ENCODE data around the gene WHAMM.

Gene WHAMM

GRCh38 chr15:82771789-82772607 is 37.4 kb upstream of the WHAMM start:
- no peak for TF ChIP-seq CTCF (IDR thresholded peaks at IDR 0.05; ENCODE audit: low read depth, low read length)
- no peak for DNase-seq (ENCODE audit: extremely low read depth, low read depth)

- TF ChIP-seq CTCF (IDR thresholded peaks at IDR 0.05; ENCODE audit: low read depth, low read length): no peak
- DNase-seq (ENCODE audit: extremely low read depth, low read depth): no peak
Measured at GRCh38 chr15:82774496-82774895, 34.9 kb upstream of the WHAMM start.

- no peak for TF ChIP-seq CTCF (IDR thresholded peaks at IDR 0.05; ENCODE audit: low read depth, low read length)
- DNase-seq (ENCODE audit: extremely low read depth, low read depth): no peak
Measured at GRCh38 chr15:82778755-82779154, 30.7 kb upstream of the WHAMM start.

- no peak for TF ChIP-seq CTCF (IDR thresholded peaks at IDR 0.05; ENCODE audit: low read depth, low read length)
- DNase-seq (ENCODE audit: extremely low read depth, low read depth): no peak
Measured at GRCh38 chr15:82781349-82781748, 28.1 kb upstream of the WHAMM start.

GRCh38 chr15:82788496-82788895 is 20.9 kb upstream of the WHAMM start:
- DNase-seq (ENCODE audit: extremely low read depth, low read depth): no peak
- TF ChIP-seq CTCF (IDR thresholded peaks at IDR 0.05; ENCODE audit: low read depth, low read length): no peak

GRCh38 chr15:82789491-82789890 is 19.9 kb upstream of the WHAMM start:
- TF ChIP-seq CTCF (IDR thresholded peaks at IDR 0.05; ENCODE audit: low read depth, low read length): no peak
- no peak for DNase-seq (ENCODE audit: extremely low read depth, low read depth)

- no peak for DNase-seq (ENCODE audit: extremely low read depth, low read depth)
- TF ChIP-seq CTCF (IDR thresholded peaks at IDR 0.05; ENCODE audit: low read depth, low read length): no peak
Measured at GRCh38 chr15:82790321-82790720, 19.1 kb upstream of the WHAMM start.

Measured in AG09319 (cell line).